ENCODE data around the gene ALDH2. TPM values are rescaled to one million over a fixed set of nuclear protein-coding genes. Genes with fewer than 3 reads are reported as not detected.
"Not testable (repeated sequence)": the region's sequence is repeated elsewhere in the genome, so short reads cannot be mapped to it uniquely, and the experiment has no call there.

ALDH2 gene
- total RNA-seq (1 to 10 TPM; 3.0 to 3.1 TPM), polyA plus RNA-seq (under 1 TPM; 0.47 to 0.53 TPM)

DNA sequence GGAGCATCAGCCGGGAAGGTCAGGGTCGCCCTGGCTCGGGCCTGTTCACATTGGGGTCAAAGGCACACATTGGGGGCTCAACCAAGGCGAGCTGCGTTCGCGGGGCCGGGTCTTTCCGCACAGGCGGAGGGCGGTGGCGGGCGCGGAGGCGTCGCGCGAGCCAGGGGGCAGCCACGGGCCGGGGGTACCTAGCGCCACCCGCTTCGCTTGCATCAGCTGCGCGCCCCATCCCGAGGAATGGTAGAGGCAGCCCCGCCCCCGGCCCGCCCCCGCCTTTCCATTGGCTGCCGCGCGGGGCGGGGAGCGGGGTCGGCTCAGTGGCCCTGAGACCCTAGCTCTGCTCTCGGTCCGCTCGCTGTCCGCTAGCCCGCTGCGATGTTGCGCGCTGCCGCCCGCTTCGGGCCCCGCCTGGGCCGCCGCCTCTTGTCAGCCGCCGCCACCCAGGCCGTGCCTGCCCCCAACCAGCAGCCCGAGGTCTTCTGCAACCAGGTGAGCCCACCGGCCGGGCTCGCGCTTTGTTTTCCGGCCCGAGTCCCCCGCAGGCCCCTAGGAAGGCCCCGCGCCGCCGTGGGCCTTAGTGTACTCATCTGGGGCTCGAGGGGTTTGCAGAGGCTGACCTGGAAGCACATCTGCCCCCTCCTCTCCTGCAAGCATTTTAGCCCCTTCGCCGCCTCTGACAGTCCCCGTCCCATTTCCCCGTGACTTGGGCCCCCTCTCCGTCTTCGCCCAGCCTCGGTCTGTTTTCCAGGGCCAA lies at the start of gene ALDH2:
Gene ALDH2 (plus strand): TSS at position 326 of the 754 bp plus-strand sequence. CDS start 50 bp downstream, at position 376.
- CTCF ChIA-PET (ENCODE audit: partially characterized antibody): no interaction called here
- no peaks in the 10 kb centered on the region for H3K9me3 ChIP-seq (ENCODE audit: control insufficient read depth in 1 of 2, low read length in 2 of 2)
- Mint-ChIP-seq H3K4me3 (peak within 1 kb of the TSS; percentile 54 to 88 (median 78)), H3K27me3 (peaks cover 23 to 37% of the 10 kb centered on the region in 2 donors), H3K9me3 (peaks cover 0 to 3% (median 0%) of the 10 kb centered on the region in 8 donors), H3K36me3 (peaks cover 0 to 3% of the 10 kb centered on the region in 2 donors), H3K27ac (peak within 1 kb of the TSS in 1 of 7 donors; percentile 75), H3K4me1 (peaks cover 6 to 20% (median 12%) of the 10 kb centered on the region in 4 donors)
- H3K4me3 ChIP-seq (ENCODE audit: low read length in 2 of 2): peak within 1 kb of the TSS in 1 of 2 donors; percentile 28
- no peaks in the 10 kb centered on the region for H3K27me3 ChIP-seq (ENCODE audit: insufficient read depth, low read length)
- H3K36me3 ChIP-seq (ENCODE audit: insufficient read depth, low read length): no peaks in the 10 kb centered on the region
- POLR2A ChIA-PET (ENCODE audit: partially characterized antibody): no interaction called here
- H3K27ac ChIP-seq (ENCODE audit: low read depth, low read length): no peak within 1 kb of the TSS
- peaks cover 8% of the 10 kb centered on the region for H3K4me1 ChIP-seq (ENCODE audit: insufficient read depth, low read length)
- peak in 3 of 5 donors; percentile 1 to 8 (median 7) for DNase-seq
- intact Hi-C loops (cut with micrococcal nuclease): no loop called here

DNA sequence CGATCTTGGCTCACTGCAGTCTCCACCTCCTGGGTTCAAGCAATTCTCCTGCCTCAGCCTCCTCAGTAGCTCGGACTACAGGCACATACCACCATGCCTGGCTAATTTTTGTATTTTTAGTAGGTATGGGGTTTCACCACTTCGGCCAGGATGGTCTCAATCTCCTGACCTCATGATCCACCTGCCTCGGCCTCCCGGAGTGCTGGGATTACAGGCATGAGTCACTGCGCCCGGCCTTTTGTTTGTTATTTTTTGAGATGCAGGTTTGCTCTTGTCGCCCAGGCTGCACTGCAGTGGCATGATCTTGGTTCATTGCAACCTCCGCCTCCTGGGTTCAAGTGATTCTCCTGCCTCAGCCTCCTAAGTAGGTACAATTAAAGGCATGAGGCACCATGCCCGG lies 47.4 kb upstream of the ALDH2 start:
- H3K27me3 Mint-ChIP-seq; POLR2A ChIA-PET (ENCODE audit: partially characterized antibody); H3K4me3 ChIP-seq (ENCODE audit: low read length in 2 of 2); H3K4me1 Mint-ChIP-seq; H3K4me3 Mint-ChIP-seq; H3K27ac Mint-ChIP-seq; H3K4me1 ChIP-seq (ENCODE audit: insufficient read depth, low read length); CTCF ChIA-PET (ENCODE audit: partially characterized antibody); H3K9me3 Mint-ChIP-seq; DNase-seq; H3K9me3 ChIP-seq (ENCODE audit: control insufficient read depth in 1 of 2, low read length in 2 of 2); H3K27ac ChIP-seq (ENCODE audit: low read depth, low read length); H3K27me3 ChIP-seq (ENCODE audit: insufficient read depth, low read length); intact Hi-C loops (cut with micrococcal nuclease): not testable (repeated sequence)
- H3K36me3 ChIP-seq (ENCODE audit: insufficient read depth, low read length): peaks cover 11% of the 10 kb centered on the region
- H3K36me3 Mint-ChIP-seq: peaks cover 31 to 39% of the 10 kb centered on the region in 2 donors

DNA sequence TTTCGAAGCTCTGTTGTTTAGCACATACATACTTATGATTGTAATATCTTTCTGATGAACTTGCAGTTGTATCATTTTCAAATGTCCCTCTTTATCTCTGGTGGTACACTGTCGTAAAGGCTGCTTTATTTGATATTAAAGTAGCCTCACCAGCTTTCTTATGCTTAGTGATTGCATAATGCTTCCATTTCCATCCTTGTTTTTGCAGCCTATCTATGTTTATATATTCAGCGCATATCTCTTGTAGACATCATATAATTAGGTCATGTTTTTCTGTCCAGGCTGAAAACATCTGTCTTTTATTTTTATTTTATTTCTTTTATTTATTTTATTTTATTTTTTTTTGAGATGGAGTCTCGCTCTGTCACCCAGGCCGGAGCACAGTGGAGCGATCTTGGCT lies 46.3 kb upstream of the ALDH2 start:
- ChIA-PET POLR2A (ENCODE audit: partially characterized antibody) (no interaction called here), CTCF (ENCODE audit: partially characterized antibody) (no interaction called here)
- no peaks in the 10 kb centered on the region for H3K9me3 ChIP-seq (ENCODE audit: control insufficient read depth in 1 of 2, low read length in 2 of 2)
- H3K9me3 Mint-ChIP-seq: no peaks in the 10 kb centered on the region
- H3K27me3 Mint-ChIP-seq: no peaks in the 10 kb centered on the region
- intact Hi-C loops (cut with micrococcal nuclease): no loop called here
- no peak for DNase-seq
- no peaks in the 10 kb centered on the region for H3K27me3 ChIP-seq (ENCODE audit: insufficient read depth, low read length)
- peaks cover 31 to 38% of the 10 kb centered on the region in 2 donors for H3K36me3 Mint-ChIP-seq
- H3K36me3 ChIP-seq (ENCODE audit: insufficient read depth, low read length): peaks cover 10% of the 10 kb centered on the region
- no peak overlapping the region for H3K4me3 Mint-ChIP-seq
- no peak overlapping the region for H3K27ac Mint-ChIP-seq
- no peak overlapping the region for H3K27ac ChIP-seq (ENCODE audit: low read depth, low read length)
- H3K4me3 ChIP-seq (ENCODE audit: low read length in 2 of 2): no peak overlapping the region
- no peaks in the 10 kb centered on the region for H3K4me1 ChIP-seq (ENCODE audit: insufficient read depth, low read length)
- no peaks in the 10 kb centered on the region for H3K4me1 Mint-ChIP-seq

DNA sequence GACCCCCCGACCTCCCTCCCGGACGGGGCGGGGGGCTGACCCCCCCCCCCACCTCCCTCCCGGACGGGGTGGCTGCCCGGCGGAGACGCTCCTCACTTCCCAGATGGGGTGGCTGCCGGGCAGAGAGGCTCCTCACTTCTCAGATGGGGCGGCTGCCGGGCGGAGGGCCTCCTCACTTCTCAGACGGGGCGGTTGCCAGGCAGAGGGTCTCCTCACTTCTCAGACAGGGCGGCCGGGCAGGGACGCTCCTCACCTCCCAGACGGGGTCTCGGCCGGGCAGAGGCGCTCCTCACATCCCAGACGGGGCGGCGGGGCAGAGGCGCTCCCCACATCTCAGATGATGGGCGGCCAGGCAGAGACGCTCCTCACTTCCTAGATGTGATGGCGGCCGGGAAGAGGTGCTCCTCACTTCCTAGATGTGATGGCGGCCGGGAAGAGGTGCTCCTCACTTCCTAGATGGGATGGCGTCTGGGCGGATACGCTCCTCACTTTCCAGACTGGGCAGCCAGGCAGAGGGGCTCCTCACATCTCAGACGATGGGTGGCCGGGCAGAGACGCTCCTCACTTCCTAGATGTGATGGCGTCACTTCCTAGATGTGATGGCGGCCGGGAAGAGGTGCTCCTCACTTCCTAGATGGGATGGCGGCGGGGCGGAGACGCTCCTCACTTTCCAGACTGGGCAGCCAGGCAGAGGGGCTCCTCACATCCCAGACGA lies 42.9 kb upstream of the ALDH2 start:
- H3K4me3 ChIP-seq (ENCODE audit: low read length in 2 of 2); CTCF ChIA-PET (ENCODE audit: partially characterized antibody); intact Hi-C loops (cut with micrococcal nuclease); H3K4me3 Mint-ChIP-seq; H3K27me3 Mint-ChIP-seq; POLR2A ChIA-PET (ENCODE audit: partially characterized antibody); H3K4me1 ChIP-seq (ENCODE audit: insufficient read depth, low read length); H3K36me3 ChIP-seq (ENCODE audit: insufficient read depth, low read length); H3K27ac Mint-ChIP-seq; H3K9me3 ChIP-seq (ENCODE audit: control insufficient read depth in 1 of 2, low read length in 2 of 2); H3K4me1 Mint-ChIP-seq; H3K27ac ChIP-seq (ENCODE audit: low read depth, low read length); H3K27me3 ChIP-seq (ENCODE audit: insufficient read depth, low read length); H3K9me3 Mint-ChIP-seq; DNase-seq: not testable (repeated sequence)
- peaks cover 21 to 29% of the 10 kb centered on the region in 2 donors for H3K36me3 Mint-ChIP-seq

DNA sequence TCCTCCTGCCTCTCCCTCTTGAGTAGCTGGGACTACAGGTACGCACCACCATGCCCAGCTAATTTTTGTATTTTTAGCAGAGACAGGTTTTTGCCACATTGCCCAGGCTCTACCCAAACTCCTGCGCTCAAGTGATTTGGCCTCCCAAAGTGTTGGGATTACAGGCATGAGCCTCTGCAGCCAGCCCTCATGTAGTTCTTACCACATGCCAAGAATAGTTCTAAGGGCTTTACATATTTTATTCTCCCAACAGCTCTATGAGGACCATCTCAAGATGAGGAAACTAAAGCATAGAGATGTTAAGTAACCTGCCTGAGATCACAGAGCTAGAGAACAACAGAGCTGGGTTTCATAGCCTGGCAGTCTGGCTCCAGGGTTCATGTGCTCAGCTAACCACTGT lies 37.9 kb upstream of the ALDH2 start:
- H3K4me3 Mint-ChIP-seq: no peak overlapping the region
- DNase-seq: no peak
- Histone ChIP-seq H3K9me3 (ENCODE audit: control insufficient read depth in 1 of 2, low read length in 2 of 2) (no peaks in the 10 kb centered on the region), H3K27me3 (ENCODE audit: insufficient read depth, low read length) (no peaks in the 10 kb centered on the region), H3K4me1 (ENCODE audit: insufficient read depth, low read length) (no peaks in the 10 kb centered on the region), H3K27ac (ENCODE audit: low read depth, low read length) (no peak overlapping the region), H3K4me3 (ENCODE audit: low read length in 2 of 2) (no peak overlapping the region), H3K36me3 (ENCODE audit: insufficient read depth, low read length) (no peaks in the 10 kb centered on the region)
- H3K9me3 Mint-ChIP-seq: no peaks in the 10 kb centered on the region
- intact Hi-C loops (cut with micrococcal nuclease): no loop called here
- ChIA-PET POLR2A (ENCODE audit: partially characterized antibody) (no interaction called here), CTCF (ENCODE audit: partially characterized antibody) (no interaction called here)
- H3K36me3 Mint-ChIP-seq: peaks cover 36 to 51% of the 10 kb centered on the region in 2 donors
- H3K27me3 Mint-ChIP-seq: no peaks in the 10 kb centered on the region
- peaks cover 0 to 1% (median 0%) of the 10 kb centered on the region in 4 donors for H3K4me1 Mint-ChIP-seq
- H3K27ac Mint-ChIP-seq: no peak overlapping the region

DNA sequence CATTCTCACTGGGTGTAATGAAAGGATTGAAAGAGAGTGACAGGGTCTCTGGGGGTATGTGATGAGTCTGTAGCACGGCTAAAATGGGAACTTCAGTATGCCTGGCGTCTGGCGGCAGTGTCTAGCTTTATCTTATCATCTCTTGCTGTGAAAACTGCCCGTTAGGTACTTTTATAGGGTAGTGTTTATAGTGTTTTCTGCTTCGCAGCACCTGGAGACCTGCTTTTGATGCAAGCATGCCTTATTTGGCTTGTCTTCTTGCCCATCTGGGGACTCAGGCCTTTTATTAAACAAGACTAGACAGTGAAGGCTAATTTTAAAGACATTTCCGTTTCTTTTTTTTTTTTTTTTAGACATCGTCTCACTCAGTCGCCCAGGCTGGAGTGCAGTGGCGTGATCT lies 36.3 kb upstream of the ALDH2 start:
- no peak overlapping the region for H3K4me3 ChIP-seq (ENCODE audit: low read length in 2 of 2)
- H3K36me3 Mint-ChIP-seq: peaks cover 39 to 51% of the 10 kb centered on the region in 2 donors

DNA sequence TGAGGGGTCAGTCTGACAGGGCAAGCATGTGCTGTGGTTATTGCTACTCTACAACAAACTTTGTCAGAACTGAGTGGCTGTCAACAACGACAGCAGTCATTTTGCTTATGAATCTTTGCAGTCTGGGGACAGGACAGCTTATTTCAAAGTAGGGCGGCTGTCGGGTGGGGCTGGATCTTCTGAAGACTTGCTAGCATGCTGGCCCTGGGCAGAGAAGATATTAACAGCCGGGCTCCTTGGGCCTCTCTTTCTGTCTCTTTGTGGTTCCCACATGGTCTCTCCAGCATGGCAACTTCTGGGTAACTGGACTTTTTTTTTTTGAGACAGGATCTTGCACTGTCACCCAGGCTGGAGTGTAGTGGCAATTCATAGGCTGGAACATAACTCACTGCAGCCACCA lies 33.9 kb upstream of the ALDH2 start:
- no peaks in the 10 kb centered on the region for H3K4me1 ChIP-seq (ENCODE audit: insufficient read depth, low read length)
- H3K4me3 Mint-ChIP-seq: no peak overlapping the region
- CTCF ChIA-PET (ENCODE audit: partially characterized antibody): no interaction called here
- peaks cover 0 to 1% (median 0%) of the 10 kb centered on the region in 4 donors for H3K4me1 Mint-ChIP-seq
- intact Hi-C loops (cut with micrococcal nuclease): no loop called here
- H3K27me3 Mint-ChIP-seq: no peaks in the 10 kb centered on the region
- peak overlapping the region in 1 of 7 donors; percentile 2 for H3K27ac Mint-ChIP-seq
- H3K27me3 ChIP-seq (ENCODE audit: insufficient read depth, low read length): no peaks in the 10 kb centered on the region
- no peak overlapping the region for H3K27ac ChIP-seq (ENCODE audit: low read depth, low read length)
- no peak for DNase-seq
- H3K9me3 Mint-ChIP-seq: no peaks in the 10 kb centered on the region
- H3K36me3 ChIP-seq (ENCODE audit: insufficient read depth, low read length): peaks cover 6% of the 10 kb centered on the region
- no peaks in the 10 kb centered on the region for H3K9me3 ChIP-seq (ENCODE audit: control insufficient read depth in 1 of 2, low read length in 2 of 2)
- H3K36me3 Mint-ChIP-seq: peaks cover 49 to 56% of the 10 kb centered on the region in 2 donors
- no peak overlapping the region for H3K4me3 ChIP-seq (ENCODE audit: low read length in 2 of 2)
- POLR2A ChIA-PET (ENCODE audit: partially characterized antibody): no interaction called here

More for the DNA sequence above, 36.3 kb upstream of the ALDH2 start:
- Mint-ChIP-seq H3K9me3 (no peaks in the 10 kb centered on the region), H3K4me1 (peaks cover 0 to 1% (median 0%) of the 10 kb centered on the region in 4 donors), H3K27me3 (no peaks in the 10 kb centered on the region), H3K4me3 (no peak overlapping the region), H3K27ac (no peak overlapping the region)
- no peaks in the 10 kb centered on the region for H3K27me3 ChIP-seq (ENCODE audit: insufficient read depth, low read length)
- intact Hi-C loops (cut with micrococcal nuclease): no loop called here
- POLR2A ChIA-PET (ENCODE audit: partially characterized antibody): no interaction called here
- no peak for DNase-seq
- no peaks in the 10 kb centered on the region for H3K9me3 ChIP-seq (ENCODE audit: control insufficient read depth in 1 of 2, low read length in 2 of 2)
- CTCF ChIA-PET (ENCODE audit: partially characterized antibody): no interaction called here
- H3K27ac ChIP-seq (ENCODE audit: low read depth, low read length): no peak overlapping the region
- H3K36me3 ChIP-seq (ENCODE audit: insufficient read depth, low read length): no peaks in the 10 kb centered on the region
- H3K4me1 ChIP-seq (ENCODE audit: insufficient read depth, low read length): no peaks in the 10 kb centered on the region

All from CD4-positive, alpha-beta memory T cell (primary cell).